Skin epidermis (tissue), 12 donors: ENCODE data around the gene IL6.
A peak's percentile ranks its signal among the peaks of the same experiment; 100 is the strongest.
"Not testable (repeated sequence)": the region's sequence is repeated elsewhere in the genome, so short reads cannot be mapped to it uniquely, and the experiment has no call there.

Experiments used
- H3K27ac ChIP-seq, 21 experiments: fragments of 200-600 bp; sonication (generic) in 11 of 21; one replicate each; pipeline ENCODE4 v1.5.0; 2020; ENCODE audit warnings: mild to moderate bottlenecking in 3 of 21, inconsistent platforms in 2 of 21, moderate library complexity in 2 of 21
- H3K4me3 ChIP-seq, 7 experiments: fragments of 200-600 bp; sonication (generic) in 2 of 7; one replicate each; pipeline ENCODE4 v1.5.0; 2020; ENCODE audit warnings: inconsistent platforms in 2 of 7, mild to moderate bottlenecking in 2 of 7, moderate library complexity in 1 of 7

The IL6 gene

DNA sequence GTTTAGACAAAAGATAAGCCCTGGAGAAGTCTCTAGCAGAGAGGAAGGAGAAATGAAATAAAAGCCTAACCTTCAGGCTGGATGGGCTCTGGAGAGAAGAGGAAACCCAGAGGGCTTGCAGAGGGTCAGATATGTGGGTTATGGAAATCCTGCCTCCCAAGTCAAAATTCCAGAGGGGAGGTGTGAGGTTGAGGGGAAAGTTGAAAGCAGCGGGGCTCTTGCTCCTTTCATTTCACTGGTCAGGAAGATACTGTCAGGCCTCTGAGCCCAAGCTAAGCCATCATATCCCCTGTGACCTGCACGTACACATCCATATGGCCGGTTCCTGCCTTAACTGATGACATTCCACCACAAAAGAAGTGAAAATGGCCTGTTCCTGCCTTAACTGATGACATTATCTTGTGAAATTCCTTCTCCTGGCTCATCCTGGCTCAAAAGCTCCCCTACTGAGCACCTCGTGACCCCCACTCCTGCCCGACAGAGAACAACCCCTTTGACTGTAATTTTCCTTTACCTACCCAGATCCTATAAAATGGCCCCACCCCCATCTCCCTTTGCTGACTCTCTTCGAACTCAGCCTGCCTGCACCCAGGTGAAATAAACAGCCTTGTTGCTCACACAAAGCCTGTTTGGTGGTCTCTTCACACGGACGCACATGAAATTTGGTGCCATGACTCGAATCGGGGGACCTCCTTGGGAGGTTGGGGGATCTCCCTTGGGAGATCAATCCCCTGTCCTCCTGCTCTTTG is 23.7 kb upstream of the IL6 start:
- H3K27ac ChIP-seq, H3K4me3 ChIP-seq: not testable (repeated sequence)

DNA sequence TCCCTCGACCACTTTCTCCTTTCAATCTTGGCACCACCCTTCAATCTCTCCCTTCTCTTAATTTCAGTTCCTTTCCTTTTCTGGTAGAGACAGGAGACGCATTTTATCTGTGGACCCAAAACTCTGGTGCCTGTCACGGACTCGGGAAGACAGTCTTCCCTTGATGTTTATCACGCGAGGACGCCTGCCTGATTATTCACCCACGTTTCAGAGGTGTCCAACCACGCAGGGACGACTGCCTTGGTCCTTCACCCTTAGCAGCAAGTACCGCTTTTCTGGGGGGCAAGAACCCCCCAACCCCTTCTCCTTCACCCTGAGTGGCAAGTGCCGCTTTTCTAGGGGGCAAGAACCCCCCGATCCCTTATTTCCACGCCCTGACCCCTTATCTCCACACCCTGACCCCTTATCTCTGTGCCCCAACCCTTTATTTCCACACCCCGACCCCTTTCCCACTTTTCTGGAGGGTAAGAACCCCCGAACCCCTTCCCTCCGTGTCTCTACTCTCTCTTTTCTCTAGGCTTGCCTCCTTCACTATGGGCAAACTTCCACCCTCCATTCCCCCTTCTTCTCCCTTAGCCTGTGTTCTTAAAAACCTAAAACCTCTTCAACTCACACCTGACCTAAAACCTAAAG is 22.9 kb upstream of the IL6 start:
- not testable (repeated sequence) for H3K4me3 ChIP-seq, H3K27ac ChIP-seq

DNA sequence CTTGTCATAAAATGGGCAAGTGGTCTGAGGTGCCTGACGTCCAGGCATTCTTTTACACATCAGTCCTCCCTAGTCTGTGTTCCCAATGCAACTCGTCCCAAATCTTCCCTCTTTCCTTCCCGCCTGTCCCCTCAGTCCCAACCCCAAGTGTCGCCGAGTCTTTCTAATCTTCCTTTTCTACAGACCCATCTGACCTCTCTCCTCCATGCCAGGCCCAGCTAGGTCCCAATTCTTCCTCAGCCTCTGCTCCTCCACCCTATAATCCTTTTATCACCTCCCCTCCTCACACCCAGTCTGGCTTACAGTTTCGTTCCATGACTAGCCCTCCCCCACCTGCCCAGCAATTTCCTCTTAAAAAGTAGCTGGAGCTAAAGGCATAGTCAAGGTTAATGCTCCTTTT is 22.3 kb upstream of the IL6 start:
- not testable (repeated sequence) for H3K27ac ChIP-seq, H3K4me3 ChIP-seq

- H3K27ac ChIP-seq, H3K4me3 ChIP-seq: not testable (repeated sequence)
Observed at GRCh38 chr7:22705874-22706273, 21.1 kb upstream of the IL6 start.

- H3K27ac ChIP-seq, H3K4me3 ChIP-seq: not testable (repeated sequence)
Observed at GRCh38 chr7:22707026-22707691, 19.8 kb upstream of the IL6 start.

GRCh38 chr7:22708214-22708613 is 18.8 kb upstream of the IL6 start:
- not testable (repeated sequence) for H3K4me3 ChIP-seq, H3K27ac ChIP-seq

GRCh38 chr7:22708677-22709061 is 18.3 kb upstream of the IL6 start:
- not testable (repeated sequence) for H3K4me3 ChIP-seq, H3K27ac ChIP-seq

DNA sequence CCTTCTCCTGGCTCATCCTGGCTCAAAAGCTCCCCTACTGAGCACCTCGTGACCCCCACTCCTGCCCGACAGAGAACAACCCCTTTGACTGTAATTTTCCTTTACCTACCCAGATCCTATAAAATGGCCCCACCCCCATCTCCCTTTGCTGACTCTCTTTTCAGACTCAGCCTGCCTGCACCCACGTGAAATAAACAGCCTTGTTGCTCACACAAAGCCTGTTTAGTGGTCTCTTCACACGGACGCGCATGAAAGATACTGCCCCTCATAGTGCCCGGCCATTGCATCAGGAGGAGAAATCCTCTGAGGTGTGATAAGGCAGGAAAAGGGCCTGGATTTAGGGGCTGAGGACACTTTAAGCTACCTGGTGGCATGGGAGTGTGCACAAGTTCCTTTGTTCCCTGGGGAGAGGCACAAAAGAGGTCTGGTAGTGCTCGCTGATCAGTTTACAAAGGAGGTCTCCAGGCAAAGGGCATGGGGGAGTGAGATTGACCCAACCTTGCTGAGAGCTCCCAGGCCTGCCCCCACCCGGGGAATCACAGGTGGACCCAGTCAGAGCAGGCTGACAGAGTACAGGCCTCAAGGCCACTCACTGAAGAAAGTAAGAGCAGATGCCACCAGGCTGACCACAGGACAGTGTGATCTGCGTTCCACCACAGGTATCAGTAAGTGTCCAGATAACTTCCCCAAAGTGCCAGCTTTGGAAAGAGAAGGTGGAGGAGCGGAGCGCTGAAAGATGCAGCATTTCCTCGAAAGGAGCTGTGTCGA is 17.8 kb upstream of the IL6 start:
- H3K4me3 ChIP-seq = not testable (repeated sequence)
- H3K27ac ChIP-seq = peak overlapping the region in 1 of 21 experiments; percentile 63

DNA sequence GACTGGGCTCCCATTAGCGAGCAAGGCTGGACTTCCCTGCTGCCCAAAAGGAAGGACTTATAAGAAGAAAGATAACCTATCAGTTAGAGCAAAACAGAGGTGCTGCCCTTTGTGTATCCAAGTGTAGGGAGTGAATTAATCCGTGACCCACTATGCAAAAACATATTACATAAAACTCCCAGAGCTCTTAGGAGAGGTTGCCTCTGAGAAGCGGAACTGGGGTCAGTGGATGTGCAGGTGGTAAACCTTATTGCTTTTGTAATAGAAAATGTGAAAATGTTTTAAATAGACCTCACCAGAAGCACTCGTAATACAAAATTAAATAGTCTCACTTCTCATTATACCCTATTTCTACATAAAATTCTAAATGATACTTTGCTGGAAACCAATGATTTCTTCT is 17.1 kb upstream of the IL6 start:
- peak overlapping the region in 1 of 21 experiments; percentile 63 for H3K27ac ChIP-seq
- H3K4me3 ChIP-seq = no peak overlapping the region

- H3K4me3 ChIP-seq = no peak overlapping the region
- peak overlapping the region in 1 of 21 experiments; percentile 28 for H3K27ac ChIP-seq
Observed at GRCh38 chr7:22712999-22713398, 14.0 kb upstream of the IL6 start.

DNA sequence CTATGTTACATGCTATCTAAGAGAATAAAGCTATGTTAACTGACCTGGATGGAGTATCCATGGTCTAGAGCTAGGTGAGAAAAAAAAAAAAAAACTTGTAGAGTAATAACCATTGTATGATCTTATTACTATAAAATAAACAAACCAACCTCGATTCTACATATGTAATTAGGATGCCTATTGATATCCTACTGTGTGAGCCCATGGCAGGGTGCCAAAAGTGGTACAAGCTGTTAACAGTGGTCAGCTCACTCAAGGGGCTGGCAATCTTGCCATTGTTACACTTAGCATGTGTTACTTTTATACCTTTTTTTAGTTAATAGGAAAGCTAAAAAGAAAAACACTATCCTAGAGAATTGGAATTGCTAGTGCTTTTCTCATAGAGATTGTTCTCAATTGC is 13.5 kb upstream of the IL6 start:
- H3K4me3 ChIP-seq = no peak overlapping the region
- no peak overlapping the region for H3K27ac ChIP-seq

DNA sequence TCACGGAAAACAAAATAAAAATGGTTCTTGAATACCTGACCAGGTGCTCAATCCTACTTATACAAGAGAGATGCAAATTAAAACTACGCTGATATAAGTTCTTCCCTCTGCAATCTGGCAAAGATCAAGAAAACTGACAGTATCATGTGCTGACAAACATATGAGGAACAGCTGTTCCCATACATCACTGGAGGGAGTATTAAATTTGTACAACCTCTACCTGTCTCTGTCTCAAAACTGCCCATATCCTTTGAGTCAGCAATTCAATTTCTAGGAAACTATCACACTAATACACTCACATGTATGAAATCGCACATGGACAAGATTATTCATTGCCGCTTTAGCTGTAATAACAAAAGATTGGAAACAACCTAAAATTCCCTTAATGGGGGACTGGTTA is 11.0 kb upstream of the IL6 start:
- Histone ChIP-seq H3K27ac (no peak overlapping the region), H3K4me3 (no peak overlapping the region)

DNA sequence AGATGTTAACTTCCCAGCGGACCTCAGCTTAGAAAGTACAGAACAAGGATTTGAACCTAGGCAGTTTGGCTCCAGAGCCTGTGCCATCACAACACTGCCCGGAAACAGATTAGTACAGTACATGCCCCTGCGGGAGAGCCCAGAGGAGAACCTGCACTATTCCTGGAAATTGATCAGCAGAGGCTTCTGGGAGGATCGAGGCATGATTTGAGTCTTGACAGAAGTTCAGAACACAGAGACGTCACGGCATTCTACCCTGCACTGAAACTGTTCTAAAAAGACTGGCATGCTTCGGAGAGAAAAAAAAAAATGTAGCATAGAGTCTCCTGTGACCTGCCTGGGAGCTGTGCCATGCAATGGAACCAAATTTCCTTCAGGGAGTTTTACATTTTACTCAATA is 9.2 kb upstream of the IL6 start:
- Histone ChIP-seq H3K27ac (peak overlapping the region in 8 of 21 experiments; percentile 10 to 77 (median 52)), H3K4me3 (no peak overlapping the region)

DNA sequence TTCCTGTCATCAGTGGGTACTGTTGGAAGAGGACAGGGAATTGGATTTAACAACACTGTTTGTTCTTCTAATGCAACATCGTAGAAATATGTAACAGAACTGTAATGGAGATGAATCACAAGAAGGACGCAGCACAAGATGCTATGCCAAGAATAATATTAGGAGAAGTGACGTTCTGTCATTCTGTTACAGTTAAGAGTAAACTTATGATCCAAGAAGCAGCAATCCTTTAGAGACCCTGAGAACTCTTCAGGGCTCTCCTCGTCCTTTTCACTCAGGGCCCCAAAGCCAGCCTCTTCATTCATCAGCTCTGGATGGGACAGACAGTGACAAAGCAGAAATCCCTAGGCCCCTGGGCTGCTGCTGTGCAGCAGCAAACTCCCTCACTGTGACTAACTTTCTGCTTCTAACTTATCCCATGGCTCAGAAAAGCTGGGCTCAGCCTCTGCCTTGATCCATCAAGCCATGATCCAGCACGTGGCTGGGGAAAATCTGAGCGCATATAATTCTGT is 8.7 kb upstream of the IL6 start:
- peak overlapping the region in 15 of 21 experiments; percentile 9 to 78 (median 40) for H3K27ac ChIP-seq
- H3K4me3 ChIP-seq = no peak overlapping the region

- H3K4me3 ChIP-seq = no peak overlapping the region
- H3K27ac ChIP-seq = peak overlapping the region in 9 of 21 experiments; percentile 29 to 78 (median 70)
Observed at GRCh38 chr7:22718911-22719420, 8.0 kb upstream of the IL6 start.

GRCh38 chr7:22720791-22721786 is 5.9 kb upstream of the IL6 start:
- peak overlapping the region in 1 of 21 experiments; percentile 10 for H3K27ac ChIP-seq

DNA sequence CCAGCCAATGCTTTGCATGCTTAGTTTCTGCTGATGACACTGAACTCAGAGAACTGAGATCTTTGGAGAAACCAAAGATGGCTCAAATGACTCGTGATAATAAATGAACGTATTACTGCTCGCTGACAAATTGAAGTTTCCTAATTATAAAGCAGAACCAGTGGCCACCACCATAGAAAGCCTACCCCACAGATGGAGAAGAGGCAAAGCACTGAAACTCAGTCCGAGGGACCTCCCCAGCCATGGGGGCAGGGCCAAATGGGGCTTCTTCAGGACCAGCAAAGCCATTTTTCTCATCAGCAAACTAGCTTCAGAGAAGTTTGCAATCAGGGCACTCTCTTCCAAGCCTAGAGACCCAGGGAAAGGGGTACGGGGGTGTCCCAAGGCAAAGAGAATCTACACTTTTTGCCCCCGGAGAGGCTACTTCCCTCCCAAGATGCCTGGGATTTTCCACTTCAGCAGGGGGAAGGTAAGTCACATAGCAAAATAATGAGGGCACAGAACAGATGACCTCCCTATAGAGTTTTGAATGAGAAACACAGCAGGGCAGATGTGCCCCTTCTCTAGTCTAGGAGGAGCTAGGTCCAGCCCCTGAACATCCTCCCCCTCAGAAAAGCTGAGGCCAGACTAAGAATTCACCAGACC is 4.3 kb upstream of the IL6 start:
- H3K4me3 ChIP-seq = no peak overlapping the region
- peak overlapping the region in 10 of 21 experiments; percentile 2 to 64 (median 21) for H3K27ac ChIP-seq

More at GRCh38 chr7:22720791-22721786, 5.9 kb upstream of the IL6 start:
- no peak overlapping the region for H3K4me3 ChIP-seq

DNA sequence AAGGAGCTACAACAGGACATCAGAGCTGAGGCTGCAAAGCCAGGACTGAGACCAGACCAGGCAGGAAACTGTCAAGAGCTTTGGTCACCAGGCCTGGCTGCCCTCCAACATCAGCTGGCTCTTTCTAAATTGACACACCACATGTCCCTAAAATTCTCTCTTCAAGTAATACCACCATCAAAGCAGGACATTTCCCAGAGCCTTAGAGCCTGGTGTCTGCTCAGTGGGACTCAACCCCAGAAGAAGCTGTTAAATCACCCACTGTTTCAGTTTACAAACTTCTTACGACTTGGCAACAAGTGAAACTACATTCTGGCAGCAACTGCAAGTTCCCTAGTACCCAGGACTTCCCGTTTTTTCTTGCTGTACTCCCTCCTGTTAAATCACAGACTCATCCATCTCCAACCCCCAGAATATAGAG is 3.8 kb upstream of the IL6 start:
- Histone ChIP-seq H3K4me3 (no peak overlapping the region), H3K27ac (peak overlapping the region in 10 of 21 experiments; percentile 2 to 64 (median 21))
